GM19035 (cell line): ENCODE results near the gene CKS2.
"Not testable (repeated sequence)": the region's sequence is repeated elsewhere in the genome, so short reads cannot be mapped to it uniquely, and the experiment has no call there.

Source experiments
- ATAC-seq: cut with Tn5 transposase; IDR thresholded peaks from one replicate; pipeline ENCODE4 v1.9.1; 2021; ENCODE audit not compliant: unreplicated experiment

Gene CKS2

DNA sequence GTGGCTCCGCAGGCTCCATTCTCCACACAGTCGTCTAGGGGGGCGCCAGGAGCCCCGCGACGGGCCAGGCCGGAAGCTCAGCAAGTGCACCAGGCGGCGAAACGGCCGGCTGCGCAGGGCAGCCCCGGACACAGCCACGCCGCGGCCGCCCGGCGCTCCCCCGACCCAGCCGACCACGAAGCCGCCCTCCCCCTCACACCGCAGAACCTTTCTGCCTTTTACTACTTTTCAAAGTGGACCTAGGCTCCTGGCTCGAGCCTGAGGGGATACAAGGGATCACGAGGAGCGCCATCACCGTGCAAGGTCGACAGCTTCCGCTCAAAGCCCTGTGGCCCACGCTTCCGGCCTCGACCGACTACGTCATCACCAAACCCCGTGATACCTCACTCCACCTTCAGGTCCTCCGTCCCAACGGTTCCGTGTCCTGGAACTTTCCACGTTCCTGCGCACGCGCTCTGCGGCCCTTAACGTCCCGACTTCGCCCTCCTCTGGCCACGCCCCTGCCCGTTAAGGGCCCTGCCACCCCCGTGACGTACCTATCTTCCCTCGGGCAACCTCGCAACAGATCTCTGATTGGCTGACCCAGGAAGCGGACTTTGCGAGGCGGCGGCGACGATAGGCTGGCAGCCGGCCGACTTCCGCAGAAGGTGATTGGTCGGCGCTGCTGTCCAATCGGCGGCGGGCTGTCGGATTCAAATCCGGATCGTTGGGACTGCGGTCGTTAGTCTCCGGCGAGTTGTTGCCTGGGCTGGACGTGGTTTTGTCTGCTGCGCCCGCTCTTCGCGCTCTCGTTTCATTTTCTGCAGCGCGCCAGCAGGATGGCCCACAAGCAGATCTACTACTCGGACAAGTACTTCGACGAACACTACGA lies at the start of gene CKS2:
Gene CKS2, plus strand, starts transcription at position 721 of the 871 bp plus-strand sequence. Its CDS starts 98 bp downstream, at position 819.
- ATAC-seq, result peak; percentile 89

GRCh38 chr9:89273528-89274279 lies 37.3 kb upstream of the CKS2 start:
- ATAC-seq, result no peak

DNA sequence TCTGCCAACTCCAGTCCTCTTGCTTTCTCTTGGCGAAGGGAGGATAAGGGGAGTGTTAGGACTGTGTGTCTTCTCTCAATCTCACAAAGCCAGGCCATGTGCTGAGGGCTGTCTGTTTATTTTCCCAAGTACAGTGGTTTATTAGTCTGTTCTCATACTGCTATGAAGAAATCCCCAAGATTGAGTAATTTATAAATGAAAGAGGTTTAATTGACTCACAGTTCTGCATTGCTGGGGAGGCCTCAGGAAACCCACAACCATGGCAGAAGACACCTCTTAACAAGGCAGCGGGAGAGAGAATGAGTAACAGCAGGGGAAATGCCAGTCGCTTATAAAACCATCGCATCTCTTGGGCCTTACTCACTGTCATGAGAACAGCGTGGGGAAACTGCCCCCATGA lies 36.2 kb upstream of the CKS2 start:
- no peak for ATAC-seq

DNA sequence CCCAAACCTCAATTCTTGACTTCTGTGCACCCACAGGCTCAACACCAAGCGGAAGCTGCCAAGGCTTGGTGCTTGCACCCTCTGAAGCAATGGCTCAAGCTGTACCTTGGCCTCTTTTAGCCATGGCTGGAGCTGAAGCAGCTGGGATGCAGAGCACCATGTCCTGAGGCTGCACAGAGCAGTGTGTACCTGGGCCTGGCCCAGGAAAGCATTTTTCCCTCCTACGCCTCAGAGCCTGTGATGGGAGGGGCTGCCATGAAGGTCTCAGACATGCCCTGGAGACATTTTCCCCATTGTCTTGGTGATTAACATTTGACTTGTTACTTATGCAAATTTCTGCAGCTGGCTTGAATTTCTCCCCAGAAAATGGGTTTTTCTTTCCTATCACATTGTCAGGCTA lies 35.0 kb upstream of the CKS2 start:
- not testable (repeated sequence) for ATAC-seq

GRCh38 chr9:89277043-89277442 lies 34.0 kb upstream of the CKS2 start:
- no peak for ATAC-seq

- no peak for ATAC-seq
Measured at GRCh38 chr9:89277454-89277853, 33.5 kb upstream of the CKS2 start.

DNA sequence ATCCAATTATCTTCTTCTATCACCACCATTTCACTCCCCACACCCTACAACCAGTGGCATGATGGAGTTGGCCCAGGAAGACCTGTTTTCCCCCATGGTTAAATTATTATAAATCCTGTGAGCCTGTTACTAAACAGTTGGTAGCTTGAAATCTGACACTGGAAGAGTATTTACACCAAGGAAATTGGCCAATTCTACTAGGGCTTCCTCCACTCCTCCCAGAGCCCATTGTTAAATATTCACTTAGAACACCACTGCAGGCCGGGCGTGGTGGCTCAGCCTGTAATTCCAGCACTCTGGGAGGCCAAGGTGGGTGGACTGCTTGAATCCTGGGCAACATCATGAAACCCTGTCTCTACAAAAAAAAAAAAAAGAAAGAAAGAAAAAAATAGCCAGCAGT lies 32.4 kb upstream of the CKS2 start:
- no peak for ATAC-seq

DNA sequence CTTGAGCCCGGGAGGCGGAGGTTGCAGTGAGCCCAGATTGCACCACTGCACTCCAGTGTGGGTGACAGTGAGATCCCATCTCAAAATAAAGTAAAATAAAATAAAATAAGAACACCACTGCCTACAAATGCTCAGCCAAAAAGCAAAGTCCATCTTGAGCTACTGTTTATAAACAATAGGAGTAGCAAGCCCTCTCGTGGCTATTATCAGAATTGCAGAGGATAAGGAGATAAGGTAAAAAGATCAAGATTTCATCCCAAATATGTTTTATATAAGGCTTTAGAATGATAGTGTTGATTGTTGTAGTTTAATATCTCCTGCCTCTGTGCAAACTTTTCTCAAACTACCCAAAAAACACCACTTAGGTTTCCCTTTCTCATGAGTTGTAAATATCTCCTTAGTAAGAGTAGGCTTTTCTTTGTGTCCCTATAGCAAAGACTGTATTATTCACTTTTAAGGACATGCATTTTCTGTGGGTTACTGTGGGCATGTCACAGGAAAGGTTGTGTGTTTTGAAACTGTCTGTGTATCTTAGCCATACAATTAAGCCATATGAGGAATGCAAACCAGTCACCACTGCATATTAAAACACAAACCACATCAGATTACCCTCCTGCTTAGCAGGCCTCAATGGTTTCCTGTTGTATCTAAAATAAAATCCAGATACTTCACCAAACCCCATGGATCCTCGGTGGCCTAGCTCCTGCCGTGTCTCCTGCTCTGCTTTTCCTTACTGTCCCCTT lies 31.8 kb upstream of the CKS2 start:
- ATAC-seq, result no peak

DNA sequence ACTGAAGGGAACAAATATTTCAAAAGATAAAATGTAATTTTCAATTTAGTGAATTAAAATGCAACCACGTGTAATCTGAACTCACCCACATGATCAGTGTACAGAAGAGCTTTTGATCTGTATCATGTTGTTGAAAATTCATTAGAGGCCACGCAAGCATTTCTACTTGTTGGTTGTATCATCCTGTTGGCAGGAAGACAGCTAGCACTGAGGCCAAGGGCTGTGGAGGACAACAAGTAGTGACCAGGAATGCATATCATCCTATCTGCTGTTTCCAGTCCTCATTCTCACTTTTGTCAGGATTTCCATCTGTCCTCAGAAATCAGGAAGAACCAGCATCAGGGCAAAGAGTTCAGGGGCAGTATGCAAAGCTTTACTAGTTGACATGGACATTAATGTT lies 29.9 kb upstream of the CKS2 start:
- no peak for ATAC-seq

DNA sequence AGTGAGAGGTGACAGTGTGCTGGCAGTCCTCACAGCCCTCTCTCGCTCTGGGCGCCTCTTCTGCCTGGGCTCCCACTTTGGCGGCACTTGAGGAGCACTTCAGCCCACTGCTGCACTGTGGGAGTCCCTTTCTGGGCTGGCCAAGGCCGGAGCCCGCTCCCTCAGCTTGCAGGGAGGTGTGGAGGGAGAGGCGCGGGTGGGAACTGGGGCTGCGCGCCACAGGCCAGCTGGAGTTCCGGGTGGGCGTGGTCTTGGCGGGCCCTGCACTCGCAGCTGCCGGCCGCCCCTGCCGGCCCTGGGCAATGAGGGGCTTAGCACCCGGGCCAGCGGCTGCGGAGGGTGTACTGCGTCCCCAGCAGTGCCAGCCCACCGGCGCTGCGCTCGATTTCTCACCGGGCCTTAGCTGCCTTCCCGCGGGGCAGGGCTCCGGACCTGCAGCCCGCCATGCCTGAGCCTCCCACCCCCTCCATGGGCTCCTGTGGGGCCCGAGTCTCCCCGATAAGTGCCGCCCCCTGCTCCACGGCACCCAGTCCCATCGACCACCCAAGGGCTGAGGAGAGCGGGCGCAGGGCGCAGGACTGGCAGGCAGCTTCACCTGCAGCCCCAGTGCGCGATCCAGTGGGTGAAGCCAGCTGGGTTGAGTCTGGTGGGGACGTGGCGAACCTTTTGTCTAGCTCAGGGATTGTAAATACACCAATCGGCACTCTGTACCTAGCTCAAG lies 28.6 kb upstream of the CKS2 start:
- ATAC-seq, result not testable (repeated sequence)

GRCh38 chr9:89284076-89284475 lies 26.9 kb upstream of the CKS2 start:
- ATAC-seq, result no peak

- no peak for ATAC-seq
Measured at GRCh38 chr9:89291741-89292140, 19.3 kb upstream of the CKS2 start.

DNA sequence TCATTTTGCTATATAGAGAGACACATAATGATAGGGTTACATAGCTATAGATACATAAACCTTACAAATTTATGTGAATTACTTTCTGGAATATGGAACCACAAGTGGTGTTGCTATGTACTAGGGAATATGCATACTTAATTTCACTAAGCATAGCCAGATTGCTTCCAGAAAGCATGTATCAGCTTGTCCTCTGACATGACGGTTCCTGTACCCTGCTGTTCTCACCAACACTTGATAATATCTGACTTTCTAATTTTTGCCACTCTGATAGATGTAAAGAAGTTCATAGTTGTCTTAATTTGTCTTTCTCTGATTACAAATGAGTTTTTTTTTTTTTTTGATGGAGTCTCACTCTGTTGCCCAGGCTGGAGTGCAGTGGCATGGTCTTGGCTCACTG lies 18.0 kb upstream of the CKS2 start:
- ATAC-seq, result no peak

- ATAC-seq, result no peak
Measured at GRCh38 chr9:89295400-89295799, 15.6 kb upstream of the CKS2 start.

DNA sequence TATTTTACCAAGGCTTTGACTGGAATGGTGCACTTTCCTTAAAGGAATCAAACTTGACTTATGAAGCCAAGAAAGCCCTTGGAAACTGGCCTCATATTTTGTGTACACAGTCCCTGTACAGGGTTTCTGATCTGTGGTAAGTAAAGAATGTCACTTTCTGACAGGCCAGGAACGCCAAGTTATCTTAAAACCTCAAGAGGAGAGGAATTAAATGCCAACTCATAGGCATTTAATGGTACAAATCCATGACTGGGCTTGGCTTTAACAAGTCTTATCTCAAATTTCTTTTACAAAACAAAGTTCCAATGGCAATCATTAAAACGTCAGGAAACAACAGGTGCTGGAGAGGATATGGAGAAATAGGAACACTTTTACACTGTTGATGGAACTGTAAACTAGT lies 9.0 kb upstream of the CKS2 start:
- not testable (repeated sequence) for ATAC-seq

DNA sequence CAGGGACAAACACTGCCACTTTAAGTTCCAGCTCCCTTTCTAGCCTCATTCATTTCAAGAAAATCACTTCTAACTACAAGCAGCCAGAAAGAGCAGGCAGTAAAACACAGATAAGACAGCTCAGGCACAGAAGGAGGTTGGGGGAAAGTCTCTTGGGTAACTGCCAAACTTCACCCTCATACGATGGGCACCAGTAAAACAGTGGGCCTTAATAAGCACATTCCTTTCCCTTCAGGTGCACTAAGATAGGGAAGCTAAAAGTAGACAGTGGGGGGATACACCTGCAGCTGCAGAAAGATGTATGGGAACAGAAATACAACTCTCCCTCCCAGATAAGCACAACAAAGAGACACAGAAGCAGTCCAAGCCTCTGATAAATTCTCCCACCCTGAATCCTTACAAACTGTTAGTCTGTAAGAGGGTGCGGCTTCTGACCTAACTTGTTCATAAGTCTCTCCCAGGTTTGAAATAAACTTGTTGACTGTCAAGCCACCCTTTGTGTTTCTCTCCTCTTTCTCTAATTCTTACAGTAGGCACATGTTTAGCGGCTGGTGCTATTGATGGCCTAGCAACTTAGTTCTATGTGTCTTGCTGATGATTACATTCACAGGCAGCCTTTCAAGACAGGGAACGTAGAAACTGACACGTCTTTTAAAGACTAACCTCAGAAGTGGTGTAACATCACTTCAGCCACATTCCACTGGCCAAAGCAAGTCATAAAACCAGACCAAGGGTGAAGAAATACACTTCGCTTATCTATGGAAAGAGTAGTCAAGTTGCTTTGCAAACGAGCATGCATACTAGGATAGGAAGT lies 6.8 kb upstream of the CKS2 start:
- ATAC-seq, result no peak

DNA sequence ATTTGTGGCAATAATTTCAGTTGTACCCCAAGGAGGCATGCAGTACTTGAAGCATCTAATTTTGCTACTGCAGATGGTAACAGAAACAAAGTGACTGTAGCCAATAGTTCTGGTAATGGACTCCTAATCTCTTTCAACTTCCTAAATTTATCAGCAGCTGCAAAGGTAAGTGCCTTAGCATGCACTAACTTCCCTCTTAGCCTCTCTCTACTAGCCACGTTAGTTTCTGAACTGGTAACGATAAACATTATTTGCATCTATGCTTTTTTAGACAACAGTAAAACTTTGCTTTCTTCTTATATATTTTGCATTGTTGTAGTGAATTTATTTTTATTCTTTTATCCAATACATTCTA lies 6.2 kb upstream of the CKS2 start:
- ATAC-seq, result no peak

- ATAC-seq, result no peak
Measured at GRCh38 chr9:89305868-89306267, 5.1 kb upstream of the CKS2 start.

- ATAC-seq, result no peak
Measured at GRCh38 chr9:89309166-89309565, 1.8 kb upstream of the CKS2 start.
